HCT116 (cell line): Measurements from ENCODE around the gene DPH1. TPM values are rescaled to one million over a fixed set of nuclear protein-coding genes. Genes with fewer than 3 reads are reported as not detected.

Experiments
- ATAC-seq: fragments of 200-7000 bp; cut with Tn5 transposase; 2 replicates; pipeline ENCODE4 v1.9.1; 2020; ENCODE audit warnings: mild to moderate bottlenecking, moderate library complexity
- BruUV-seq: library from RNA; stranded (reverse); fragments of 400-500 nt; replicated peaks from 2 replicates; lab custom pipeline; 2021; lab: Mats Ljungman, UMichigan
- CTCF ChIA-PET: fragments of 300-600 bp; sonication (Branson Sonifier 250); formaldehyde crosslinking; loops from one replicate; lab custom pipeline; 2021; ENCODE audit warnings: antibody characterized with exemption; lab: Charles Lee
- POLR2A ChIA-PET: fragments of 300-600, 350-600 bp; sonication (Branson Sonifier 250); formaldehyde crosslinking; loops from one replicate; lab custom pipeline; 2021; ENCODE audit warnings: antibody characterized with exemption; lab: Charles Lee
- RAD21 ChIA-PET, 2 experiments: fragments of 300-600 bp; sonication (Branson Sonifier 250); formaldehyde crosslinking; loops; one replicate each; lab custom pipeline; 2023; ENCODE audit warnings: low total read pairs in 2 of 2; ENCODE audit not compliant: uncharacterized antibody in 2 of 2, unreplicated experiment in 2 of 2, low non-redundant PET in 1 of 2; lab: Charles Lee
- DNase-seq: peaks from one replicate; pipeline ENCODE4 v3.0.0-alpha.2; 2010; ENCODE audit warnings: low read depth, low spot score
- H2AFZ ChIP-seq: fragments of 200-600 bp; shearing (Covaris generic), sonication (generic); 2 replicates; pipeline ENCODE4 v1.6.1; 2017; ENCODE audit warnings: low read depth, mixed run types, mixed read lengths, antibody characterized with exemption, low read length; ENCODE audit not compliant: poor library complexity, severe bottlenecking
- H3K27ac ChIP-seq: 2 replicates; pipeline ENCODE4 v1.5.1; 2012; ENCODE audit warnings: low read depth, low read length
- H3K27me3 ChIP-seq: fragments of 200-600 bp; sonication (generic); 2 replicates; pipeline ENCODE4 v1.6.1; 2016; ENCODE audit warnings: mixed run types, low read length, mixed read lengths; ENCODE audit not compliant: insufficient read depth
- H3K36me3 ChIP-seq, 2 experiments: fragments of 200-500 bp in 1 of 2; fragments of 200-600 bp in 1 of 2; sonication (Bioruptor generic) in 1 of 2; sonication (generic) in 1 of 2; 2 replicates each; pipeline versions ENCODE4 v1.5.1 to v1.6.1; 2014 to 2016; ENCODE audit warnings: low read length in 2 of 2, inconsistent platforms in 1 of 2, mixed read lengths in 1 of 2, mixed run types in 1 of 2; ENCODE audit not compliant: insufficient read depth in 2 of 2, control insufficient read depth in 1 of 2
- H3K4me1 ChIP-seq, 2 experiments: fragments of 200-600 bp in 1 of 2; sonication (generic) in 1 of 2; 2 replicates each; pipeline versions ENCODE4 v1.5.1 to v1.6.1; 2012 to 2017; ENCODE audit warnings: low read length in 2 of 2, inconsistent platforms in 1 of 2, mild to moderate bottlenecking in 1 of 2, mixed read lengths in 1 of 2, mixed run types in 1 of 2, moderate library complexity in 1 of 2; ENCODE audit not compliant: insufficient read depth in 2 of 2, control insufficient read depth in 1 of 2
- H3K4me2 ChIP-seq: fragments of 200-600 bp; sonication (generic); 2 replicates; pipeline ENCODE4 v1.6.1; 2017; ENCODE audit warnings: mixed run types, low read length, mixed read lengths
- H3K4me3 ChIP-seq, 2 experiments: fragments of 200-600 bp in 1 of 2; sonication (generic) in 1 of 2; replicated peaks in 1 of 2; 2 replicates each; pipeline ENCODE4 v1.5.1; 2011 to 2016; ENCODE audit warnings: low read length in 2 of 2, control low read depth in 1 of 2, low read depth in 1 of 2, mild to moderate bottlenecking in 1 of 2, mixed read lengths in 1 of 2, mixed run types in 1 of 2
- H3K79me2 ChIP-seq: fragments of 200-600 bp; sonication (generic); 2 replicates; pipeline ENCODE4 v1.6.1; 2017; ENCODE audit warnings: mild to moderate bottlenecking, mixed run types, low read length, moderate library complexity, mixed read lengths; ENCODE audit not compliant: insufficient read depth
- H3K9ac ChIP-seq: fragments of 200-600 bp; sonication (generic); 2 replicates; pipeline ENCODE4 v1.6.1; 2016; ENCODE audit warnings: low read length, mixed read lengths
- H3K9me2 ChIP-seq: fragments of 200-600 bp; sonication (generic), shearing (Covaris generic); 2 replicates; pipeline ENCODE4 v1.6.1; 2017; ENCODE audit warnings: mixed run types, mild to moderate bottlenecking, moderate library complexity; ENCODE audit not compliant: insufficient read depth
- H3K9me3 ChIP-seq, 2 experiments: fragments of 200-500 bp in 1 of 2; fragments of 200-600 bp in 1 of 2; sonication (Bioruptor generic) in 1 of 2; sonication (generic) in 1 of 2; 2 replicates each; pipeline ENCODE4 v1.6.1; 2014 to 2017; ENCODE audit warnings: low read length in 2 of 2, mixed read lengths in 2 of 2, inconsistent platforms in 1 of 2, low read depth in 1 of 2, mild to moderate bottlenecking in 1 of 2, mixed run types in 1 of 2, moderate library complexity in 1 of 2; ENCODE audit not compliant: control insufficient read depth in 1 of 2, insufficient read depth in 1 of 2
- H4K20me1 ChIP-seq: fragments of 200-600 bp; sonication (generic), shearing (Covaris generic); 2 replicates; pipeline ENCODE4 v1.6.1; 2017; ENCODE audit warnings: mixed run types, mild to moderate bottlenecking, moderate library complexity; ENCODE audit not compliant: insufficient read depth
- CBX3 ChIP-seq: IDR thresholded peaks from 2 replicates; pipeline ENCODE4 v1.6.1; 2012; ENCODE audit warnings: low read depth
- CEBPB ChIP-seq: IDR thresholded peaks from 2 replicates; pipeline ENCODE4 v1.6.1; 2012; ENCODE audit warnings: low read depth
- CTCF ChIP-seq, 3 experiments: fragments of 200-600 bp in 1 of 3; sonication (generic) in 1 of 3; IDR thresholded peaks in 2 of 3; conservative IDR thresholded peaks in 1 of 3; 2 replicates each; pipeline ENCODE4 v1.5.1; 2012 to 2017; ENCODE audit warnings: low read depth in 2 of 3, low read length in 2 of 3, antibody characterized with exemption in 1 of 3, borderline replicate concordance in 1 of 3, control low read depth in 1 of 3, mild to moderate bottlenecking in 1 of 3, mixed read lengths in 1 of 3, mixed run types in 1 of 3, moderate library complexity in 1 of 3; ENCODE audit not compliant: insufficient read depth in 1 of 3
- ELF1 ChIP-seq: IDR thresholded peaks from 2 replicates; pipeline ENCODE4 v1.6.1; 2012; ENCODE audit warnings: low read depth, borderline replicate concordance
- EZH2 ChIP-seq: fragments of 200-600 bp; sonication (generic); IDR thresholded peaks from 2 replicates; pipeline ENCODE4 v1.6.1; 2017; ENCODE audit warnings: antibody characterized with exemption, mixed run types
- EZH2phosphoT487 ChIP-seq: fragments of 200-600 bp; IDR thresholded peaks from 2 replicates; pipeline ENCODE4 v1.6.1; 2018; ENCODE audit warnings: antibody characterized with exemption, borderline replicate concordance
- FOSL1 ChIP-seq: IDR thresholded peaks from 2 replicates; pipeline ENCODE4 v1.6.1; 2012; ENCODE audit warnings: low read depth
- JUND ChIP-seq: IDR thresholded peaks from 2 replicates; pipeline ENCODE4 v1.6.1; 2012
- POLR2AphosphoS5 ChIP-seq: IDR thresholded peaks from 2 replicates; pipeline ENCODE4 v1.6.1; 2011; ENCODE audit warnings: mild to moderate bottlenecking, low read depth, low read length, moderate library complexity
- REST ChIP-seq: IDR thresholded peaks from 2 replicates; pipeline ENCODE4 v1.6.1; 2012; ENCODE audit warnings: low read depth
- SIN3A ChIP-seq: IDR thresholded peaks from 2 replicates; pipeline ENCODE4 v1.6.1; 2012; ENCODE audit warnings: low read depth
- SP1 ChIP-seq: IDR thresholded peaks from 2 replicates; pipeline ENCODE4 v1.6.1; 2012; ENCODE audit warnings: low read depth
- TCF7L2 ChIP-seq: IDR thresholded peaks from 2 replicates; pipeline ENCODE4 v1.7.0; 2011; ENCODE audit warnings: borderline replicate concordance, inconsistent platforms; ENCODE audit not compliant: insufficient read depth, insufficient read length; ENCODE audit errors: extremely low read depth
- YY1 ChIP-seq: IDR thresholded peaks from 2 replicates; pipeline ENCODE4 v1.6.1; 2011; ENCODE audit warnings: low read length, low read depth, moderate library complexity, mild to moderate bottlenecking; ENCODE audit not compliant: insufficient replicate concordance; ENCODE audit errors: extremely low read depth
- ZFX ChIP-seq: fragments of 450-650 bp; IDR thresholded peaks from 2 replicates; pipeline ENCODE4 v1.6.1; 2017
- ZNF274 ChIP-seq: fragments of 200-500 bp; sonication (Bioruptor generic); IDR thresholded peaks from 2 replicates; pipeline ENCODE4 v1.6.1; 2014; ENCODE audit warnings: mild to moderate bottlenecking, low read depth, low read length, inconsistent platforms
- intact Hi-C: fragments of 100-400 bp; cut with micrococcal nuclease; formaldehyde crosslinking; loops from 2 replicates; pipeline ENCODE4 v1.10.0; 2022
- total RNA-seq: library from RNA; stranded (reverse); gene quantifications from one replicate; pipeline ENCODE4 v1.2.1, GENCODE V29; 2021; ENCODE audit not compliant: unreplicated experiment

Gene DPH1
- total RNA-seq, 1 experiment from 2014 or later = 47.2 TPM

GRCh38 chr17:2020721-2021120 is 9.2 kb upstream of the DPH1 start:
- intact Hi-C loops = no loop called here
- BruUV-seq = no TSS peak
- DNase-seq = no peak
- H2AFZ ChIP-seq = no peak overlapping the region
- ChIA-PET CTCF (interaction anchor here (1.2 kb wide), 1 partner anchor 112 kb away, joined by 3 read pairs; no protein-coding TSS in a partner anchor), POLR2A (no interaction called here)
- H3K27me3 ChIP-seq = no peaks in the 10 kb centered on the region
- no peaks in the 10 kb centered on the region for H3K79me2 ChIP-seq
- H3K36me3 ChIP-seq = no peaks in the 10 kb centered on the region
- H3K4me2 ChIP-seq = no peak overlapping the region
- no peak overlapping the region for H3K9ac ChIP-seq
- H3K9me3 ChIP-seq = no peaks in the 10 kb centered on the region
- H3K27ac ChIP-seq = no peak overlapping the region
- no peak overlapping the region for H3K4me3 ChIP-seq
- TF ChIP-seq CTCF (IDR thresholded peaks at IDR 0.05 in 2 of 3, conservative IDR thresholded peaks at IDR 0.05 in 1 of 3; ENCODE audit: borderline replicate concordance in 1 of 3, insufficient read depth in 1 of 3, low read depth in 2 of 3, low read length in 2 of 3) (no peak), POLR2AphosphoS5 (no peak), SP1 (no peak), FOSL1 (no peak), TCF7L2 (no peak), CEBPB (no peak), EZH2 (no peak), ZNF274 (no peak), JUND (no peak), ZFX (no peak), REST (no peak), ELF1 (no peak), YY1 (no peak), SIN3A (no peak), EZH2phosphoT487 (no peak), CBX3 (no peak)
- TF ChIP-seq, all 23 proteins: peak for 0
- Histone ChIP-seq H3K9me2 (no peaks in the 10 kb centered on the region), H3K4me1 (peaks cover 2 to 18% of the 10 kb centered on the region in 2 experiments; a peak in 3 of 4 replicates), H4K20me1 (no peaks in the 10 kb centered on the region)
- no peak for ATAC-seq
- RAD21 ChIA-PET = no interaction called here
